HepG2 (cell line): ENCODE data around the gene EPM2A. TPM values are rescaled to one million over a fixed set of nuclear protein-coding genes. Genes with fewer than 3 reads are reported as not detected.

Experiments used
- ATAC-seq: fragments of 200-7000 bp; cut with Tn5 transposase; 3 replicates; pipeline ENCODE4 v1.9.1; 2020; ENCODE audit warnings: mild to moderate bottlenecking, moderate library complexity
- BruUV-seq: library from RNA; stranded (reverse); fragments of 400-500 nt; replicated peaks from 2 replicates; lab custom pipeline; 2021; lab: Mats Ljungman, UMichigan
- CTCF ChIA-PET: fragments of 300-600 bp; formaldehyde crosslinking; extraction: SDS; loops from one replicate; lab custom pipeline; 2021; ENCODE audit warnings: low total read pairs, inconsistent platforms, low intra/inter-chr PET ratio; lab: Yijun Ruan, JAX
- POLR2A ChIA-PET: fragments of 350-600 bp; sonication (Branson Sonifier 250); formaldehyde crosslinking; loops from one replicate; lab custom pipeline; 2020; ENCODE audit warnings: antibody characterized with exemption, inconsistent platforms; lab: Yijun Ruan, JAX
- DNase-seq: peaks from one replicate; pipeline ENCODE4 v3.0.0-alpha.2; 2015; ENCODE audit warnings: low spot score
- FAIRE-seq: peaks from 3 replicates; lab custom pipeline; 2011; peaks lifted over from hg19 to GRCh38; lab: Jason Lieb, UNC
- H2AFZ ChIP-seq: one replicate; pipeline ENCODE4 v1.6.1; 2011; ENCODE audit warnings: low read length, inconsistent platforms
- H3K27ac ChIP-seq: fragments of 300-600 bp; 3 replicates; pipeline ENCODE4 v1.8.0; 2011; ENCODE audit warnings: mixed run types, mild to moderate bottlenecking, mixed read lengths, low read length, inconsistent platforms; ENCODE audit not compliant: insufficient read depth; ENCODE audit errors: extremely low read length
- H3K27me3 ChIP-seq, 2 experiments: fragments of 200-600 bp in 1 of 2; 2 replicates in 1 of 2; 3 replicates in 1 of 2; pipeline versions ENCODE4 v1.6.0 to v1.8.0; 2011; ENCODE audit warnings: low read length in 2 of 2, mild to moderate bottlenecking in 2 of 2, moderate library complexity in 2 of 2, inconsistent platforms in 1 of 2; ENCODE audit not compliant: insufficient read depth in 2 of 2, control insufficient read depth in 1 of 2
- H3K36me3 ChIP-seq, 2 experiments: fragments of 200-600 bp in 1 of 2; replicated peaks in 1 of 2; 2 replicates in 1 of 2; 3 replicates in 1 of 2; pipeline versions ENCODE4 v1.5.1 to v1.8.0; 2011; ENCODE audit warnings: low read length in 2 of 2, inconsistent platforms in 1 of 2; ENCODE audit not compliant: insufficient read depth in 2 of 2, control insufficient read depth in 1 of 2
- H3K4me1 ChIP-seq: 2 replicates; pipeline ENCODE4 v1.5.1; 2012; ENCODE audit warnings: low read length, inconsistent platforms; ENCODE audit not compliant: insufficient read depth
- H3K4me2 ChIP-seq: 2 replicates; pipeline ENCODE4 v1.6.0; 2011; ENCODE audit warnings: low read depth, low read length, inconsistent platforms
- H3K4me3 ChIP-seq, 3 experiments: fragments of 200-600 bp in 1 of 3; sonication (generic), shearing (Covaris generic) in 1 of 3; replicated peaks in 1 of 3; 2 replicates each; pipeline ENCODE4 v1.5.1; 2011 to 2016; ENCODE audit warnings: low read length in 3 of 3, inconsistent platforms in 2 of 3, low read depth in 2 of 3, mild to moderate bottlenecking in 2 of 3, control low read depth in 1 of 3, mixed read lengths in 1 of 3; ENCODE audit not compliant: insufficient read depth in 1 of 3
- H3K79me2 ChIP-seq: one replicate; pipeline ENCODE4 v1.6.1; 2011; ENCODE audit warnings: low read length, inconsistent platforms; ENCODE audit not compliant: insufficient read depth
- H3K9ac ChIP-seq: 2 replicates; pipeline ENCODE4 v1.6.0; 2011; ENCODE audit warnings: mild to moderate bottlenecking, low read depth, low read length, inconsistent platforms; ENCODE audit not compliant: insufficient read depth
- H3K9me3 ChIP-seq: 2 replicates; pipeline ENCODE4 v1.5.1; 2012; ENCODE audit warnings: mild to moderate bottlenecking, low read length
- H4K20me1 ChIP-seq: 2 replicates; pipeline ENCODE4 v1.6.0; 2011; ENCODE audit warnings: inconsistent platforms, mild to moderate bottlenecking, low read length, moderate library complexity; ENCODE audit not compliant: insufficient read depth
- ERF ChIP-seq: IDR thresholded peaks from 2 replicates; pipeline ENCODE4 v1.6.1; 2018; ENCODE audit warnings: missing biosample characterization, missing genetic modification reagents
- EZH2 ChIP-seq: conservative IDR thresholded peaks from 2 replicates; pipeline ENCODE4 v1.6.1; 2012; ENCODE audit warnings: mild to moderate bottlenecking, low read depth, low read length, moderate library complexity
- FOXK1 ChIP-seq: sonication (generic); formaldehyde crosslinking; IDR thresholded peaks from 2 replicates; pipeline ENCODE4 v1.4.0; 2020; ENCODE audit warnings: low read depth, missing genetic modification reagents, borderline replicate concordance
- JUNB ChIP-seq: sonication (generic); formaldehyde crosslinking; IDR thresholded peaks from 2 replicates; pipeline ENCODE4 v1.8.0; 2022; ENCODE audit warnings: missing genetic modification reagents, mild to moderate bottlenecking, borderline replicate concordance
- JUND ChIP-seq: sonication (generic); formaldehyde crosslinking; IDR thresholded peaks from 2 replicates; pipeline ENCODE4 v1.8.0; 2022; ENCODE audit warnings: mild to moderate bottlenecking, missing genetic modification reagents
- MTF2 ChIP-seq: sonication (generic); formaldehyde crosslinking; IDR thresholded peaks from 2 replicates; pipeline ENCODE4 v1.5.0; 2020; ENCODE audit warnings: missing genetic modification reagents, borderline replicate concordance
- NFE2L2 ChIP-seq: fragments of 150-350 bp; IDR thresholded peaks from 2 replicates; pipeline ENCODE4 v1.6.1; 2014; ENCODE audit warnings: low read length
- POLR2AphosphoS2 ChIP-seq: IDR thresholded peaks from 2 replicates; pipeline ENCODE4 v1.6.1; 2011; ENCODE audit warnings: low read depth, low read length, improper control_type of control experiment
- YEATS2 ChIP-seq: sonication (generic); formaldehyde crosslinking; IDR thresholded peaks from 2 replicates; pipeline ENCODE4 v1.4.0; 2020; ENCODE audit warnings: missing genetic modification reagents, borderline replicate concordance
- ZBTB3 ChIP-seq: sonication (generic); formaldehyde crosslinking; IDR thresholded peaks from 2 replicates; pipeline ENCODE4 v1.4.0; 2020; ENCODE audit warnings: low read depth, mild to moderate bottlenecking, moderate library complexity, missing genetic modification reagents, borderline replicate concordance
- ZBTB7B ChIP-seq: sonication (generic); formaldehyde crosslinking; IDR thresholded peaks from 2 replicates; pipeline ENCODE4 v1.4.0; 2020; ENCODE audit warnings: missing genetic modification reagents
- ZFP1 ChIP-seq: IDR thresholded peaks from 2 replicates; pipeline ENCODE4 v1.6.1; 2016
- ZNF557 ChIP-seq: sonication (generic); formaldehyde crosslinking; IDR thresholded peaks from 2 replicates; pipeline ENCODE4 v1.4.0; 2020; ENCODE audit warnings: missing genetic modification reagents
- ZNF569 ChIP-seq: sonication (generic); formaldehyde crosslinking; IDR thresholded peaks from 2 replicates; pipeline ENCODE4 v1.5.0; 2020; ENCODE audit warnings: mild to moderate bottlenecking, missing genetic modification reagents, moderate library complexity, borderline replicate concordance
- ZNF607 ChIP-seq: sonication (generic); formaldehyde crosslinking; IDR thresholded peaks from 2 replicates; pipeline ENCODE4 v1.5.1; 2020; ENCODE audit warnings: missing genetic modification reagents, mild to moderate bottlenecking, borderline replicate concordance
- ZNF772 ChIP-seq: sonication (generic); formaldehyde crosslinking; IDR thresholded peaks from 2 replicates; pipeline ENCODE4 v1.5.0; 2020; ENCODE audit warnings: mild to moderate bottlenecking, missing genetic modification reagents
- WGBS: methylation state at CpG from one replicate; pipeline ENCODE4 v1.1.6; 2017; ENCODE audit warnings: low lambda C conversion rate; 5-methylcytosine and 5-hydroxymethylcytosine counted together
- in situ Hi-C: cut with HindIII; loops from 2 replicates; pipeline ENCODE4 v1.10.0; 2017; ENCODE audit warnings: low pct_unique_long_range_greater_than_20kb; ENCODE audit not compliant: extremely low pct_ligation_motif_present
- intact Hi-C: fragments of 100-400 bp; cut with micrococcal nuclease; formaldehyde crosslinking; loops from one replicate; pipeline ENCODE4 v1.10.0; 2022; ENCODE audit not compliant: unreplicated experiment
- polyA plus RNA-seq, 8 experiments: library from polyadenylated mRNA; depleted of rRNA in 3 of 8; stranded (reverse) in 7 of 8; unstranded in 1 of 8; fragments of >200 nt; fragmentation: Illumina TruSeq in 4 of 8; extraction: Trizol in 4 of 8; gene quantifications; 2 replicates each; pipeline versions ENCODE4 v1.2.1 to v1.2.3, GENCODE V29; 2011 to 2016; ENCODE audit warnings: low read depth in 4 of 8, missing spikeins in 1 of 8, mixed read lengths in 1 of 8; ENCODE audit not compliant: insufficient read depth in 1 of 8
- total RNA-seq, 5 experiments: library from RNA; depleted of rRNA; stranded (reverse); fragments of >200 nt; fragmentation: Illumina TruSeq; extraction: Trizol; gene quantifications; 2 replicates each; pipeline ENCODE4 v1.2.3, GENCODE V29; 2016; ENCODE audit warnings: low read depth in 1 of 5

Gene EPM2A
- total and polyA plus RNA-seq, 2 of the 13 experiments (the other 11 are each of a cell fraction or from before 2014, with no cell fraction given), result 4.6 to 9.2 TPM

GRCh38 chr6:145714731-145715130 is 20.6 kb downstream of the EPM2A start:
- TF ChIP-seq JUNB (CRISPR knock-in tag) (no peak), JUND (CRISPR knock-in tag) (no peak), ZBTB7B (CRISPR knock-in tag) (no peak), FOXK1 (CRISPR knock-in tag) (no peak), ZBTB3 (CRISPR knock-in tag) (no peak), POLR2AphosphoS2 (no peak), MTF2 (CRISPR knock-in tag) (no peak), ZNF569 (CRISPR knock-in tag) (no peak), ZNF607 (CRISPR knock-in tag) (no peak), ZFP1 (CRISPR knock-in tag) (no peak), ERF (CRISPR knock-in tag) (no peak), ZNF557 (CRISPR knock-in tag) (no peak), NFE2L2 (no peak), YEATS2 (CRISPR knock-in tag) (no peak), ZNF772 (CRISPR knock-in tag) (no peak), EZH2 (no peak)
- no TSS peak for BruUV-seq
- POLR2A ChIA-PET, result no interaction called here
- Histone ChIP-seq H3K79me2 (no peaks in the 10 kb centered on the region), H3K9ac (no peak overlapping the region), H4K20me1 (no peaks in the 10 kb centered on the region), H3K27ac (no peak overlapping the region), H2AFZ (no peak overlapping the region), H3K9me3 (no peaks in the 10 kb centered on the region), H3K27me3 (no peaks in the 10 kb centered on the region), H3K4me2 (no peak overlapping the region), H3K4me3 (no peak overlapping the region), H3K4me1 (no peaks in the 10 kb centered on the region), H3K36me3 (no peaks in the 10 kb centered on the region)
- CTCF ChIA-PET, result no interaction called here
- DNase-seq, result no peak
- in situ Hi-C loops (no loop called here), intact Hi-C loops (no loop called here)
- ATAC-seq, result no peak
- FAIRE-seq, result no peak
- 71% methylated on average over 2 of the region's 2 CpGs for WGBS
